HG02852 (cell line): ENCODE measurements around the gene GGA1.
"Not testable (repeated sequence)": the region's sequence is repeated elsewhere in the genome, so short reads cannot be mapped to it uniquely, and the experiment has no call there.

Experiments used
- ATAC-seq: cut with Tn5 transposase; IDR thresholded peaks from one replicate; pipeline ENCODE4 v1.9.1; 2021; ENCODE audit warnings: mild to moderate bottlenecking, moderate library complexity; ENCODE audit not compliant: unreplicated experiment

Gene GGA1

DNA sequence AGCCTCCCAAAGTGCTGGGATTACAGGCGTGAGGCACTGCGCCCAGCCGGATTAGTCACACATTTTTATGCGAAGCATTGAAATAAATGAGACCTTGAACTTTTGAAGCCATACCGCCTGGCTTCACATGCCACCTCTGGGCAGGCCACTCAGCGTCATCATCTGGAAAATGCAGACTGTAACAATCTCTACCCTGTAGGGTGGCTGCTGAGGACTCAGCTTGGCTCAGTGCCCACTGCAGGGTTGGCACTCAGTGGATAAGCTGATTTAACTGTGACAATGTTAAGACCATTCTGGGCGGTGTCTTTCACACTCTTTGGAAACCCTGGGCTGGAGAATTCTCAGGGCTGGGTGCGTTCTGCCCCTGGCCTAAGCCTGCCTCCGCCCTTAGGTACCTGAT lies 39.3 kb downstream of the GGA1 start:
- ATAC-seq = no peak

DNA sequence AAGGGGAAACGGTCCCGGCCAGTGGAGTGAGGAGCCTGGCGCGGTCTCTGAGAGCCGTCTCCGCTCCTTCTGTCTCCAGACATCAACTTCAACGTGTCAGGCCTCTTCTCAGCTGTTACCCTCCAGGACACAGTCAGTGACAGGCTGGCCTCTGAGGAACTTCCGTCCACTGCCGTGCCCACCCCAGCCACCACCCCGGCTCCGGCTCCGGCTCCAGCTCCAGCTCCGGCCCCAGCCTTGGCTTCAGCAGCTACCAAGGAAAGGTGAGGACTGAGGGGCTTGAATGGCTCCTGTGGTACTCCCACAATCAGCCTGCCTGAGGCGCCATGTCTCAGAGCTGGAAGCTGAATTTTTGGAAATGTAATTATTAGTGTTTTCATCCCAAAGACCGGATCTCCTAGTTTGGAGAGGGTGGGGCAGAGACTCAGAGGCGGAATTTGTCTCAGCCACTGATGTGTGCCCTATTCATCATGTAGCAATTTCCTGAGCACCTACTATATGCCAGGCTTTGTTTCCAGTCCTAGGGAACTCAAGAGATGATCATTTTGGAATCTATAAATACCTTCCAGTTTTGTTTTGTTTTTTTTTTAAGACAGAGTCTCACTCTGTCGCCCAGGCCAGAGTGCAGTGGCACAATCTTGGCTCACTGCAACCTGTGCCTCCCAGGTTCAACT lies 42.0 kb downstream of the GGA1 start:
- no peak for ATAC-seq

DNA sequence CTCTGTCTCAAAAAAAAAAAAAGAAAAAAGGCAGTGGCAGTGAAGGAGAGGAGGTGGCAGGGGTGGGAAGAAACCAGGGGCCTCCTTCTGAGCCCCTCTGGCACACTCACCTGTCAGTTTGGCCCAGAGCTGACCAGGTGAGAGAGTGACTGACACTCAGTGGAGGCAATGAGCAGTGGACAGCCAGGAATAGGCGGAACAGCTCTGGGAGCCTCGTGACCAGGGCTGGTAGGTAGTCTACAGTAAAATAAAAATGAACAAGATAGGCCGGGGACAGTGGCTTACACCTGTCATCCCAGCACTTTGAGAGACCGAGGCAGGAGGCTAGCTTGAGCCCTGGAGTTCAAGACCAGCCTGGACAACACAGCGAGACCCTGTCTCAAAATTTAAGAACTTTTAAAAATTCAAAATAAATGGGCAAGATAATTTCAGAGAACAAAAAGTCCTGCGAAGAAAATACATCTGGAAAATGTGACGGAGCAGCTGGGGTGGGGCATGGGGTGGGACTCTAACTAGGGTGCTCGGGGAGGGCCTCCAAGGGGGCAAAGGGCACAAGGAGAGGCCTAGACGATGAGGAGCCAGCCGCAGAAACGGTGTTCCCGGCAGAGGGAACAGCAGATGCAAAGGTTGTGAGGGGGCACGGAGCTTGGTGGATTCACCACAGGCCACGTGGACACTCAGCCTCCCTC lies 46.1 kb downstream of the GGA1 start:
- no peak for ATAC-seq

DNA sequence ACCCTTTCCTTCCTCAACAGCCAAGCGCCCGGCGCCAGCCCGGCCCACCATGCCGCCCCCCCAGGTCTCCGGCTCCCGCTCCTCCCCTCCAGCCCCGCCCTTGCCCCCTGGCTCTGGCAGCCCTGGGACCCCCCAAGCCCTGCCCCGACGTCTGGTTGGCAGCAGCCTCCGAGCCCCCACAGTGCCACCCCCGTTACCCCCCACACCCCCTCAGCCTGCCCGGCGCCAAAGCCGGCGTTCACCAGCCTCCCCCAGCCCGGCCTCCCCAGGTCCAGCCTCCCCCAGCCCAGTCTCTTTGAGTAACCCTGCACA lies 46.6 kb downstream of the GGA1 start:
- no peak for ATAC-seq

DNA sequence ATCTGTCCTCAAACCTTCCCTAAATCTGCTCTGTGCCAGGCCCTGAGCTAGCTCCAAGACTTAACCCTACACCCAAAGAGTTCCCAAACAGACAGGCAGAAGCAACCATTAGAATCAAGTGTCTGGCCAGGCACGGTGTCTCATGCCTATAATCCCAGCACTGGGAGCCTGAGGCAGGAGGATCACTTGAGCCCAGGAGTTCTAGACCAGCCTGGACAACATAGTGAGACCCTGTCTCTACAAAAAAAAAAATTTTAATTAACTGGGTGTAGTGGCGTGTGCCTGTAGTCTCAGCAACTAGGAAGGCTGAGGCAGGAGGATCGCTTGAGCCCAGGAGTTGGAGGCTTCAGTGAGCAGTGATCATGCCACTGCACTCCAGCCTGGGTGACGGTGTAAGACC lies 47.9 kb downstream of the GGA1 start:
- ATAC-seq = not testable (repeated sequence)

DNA sequence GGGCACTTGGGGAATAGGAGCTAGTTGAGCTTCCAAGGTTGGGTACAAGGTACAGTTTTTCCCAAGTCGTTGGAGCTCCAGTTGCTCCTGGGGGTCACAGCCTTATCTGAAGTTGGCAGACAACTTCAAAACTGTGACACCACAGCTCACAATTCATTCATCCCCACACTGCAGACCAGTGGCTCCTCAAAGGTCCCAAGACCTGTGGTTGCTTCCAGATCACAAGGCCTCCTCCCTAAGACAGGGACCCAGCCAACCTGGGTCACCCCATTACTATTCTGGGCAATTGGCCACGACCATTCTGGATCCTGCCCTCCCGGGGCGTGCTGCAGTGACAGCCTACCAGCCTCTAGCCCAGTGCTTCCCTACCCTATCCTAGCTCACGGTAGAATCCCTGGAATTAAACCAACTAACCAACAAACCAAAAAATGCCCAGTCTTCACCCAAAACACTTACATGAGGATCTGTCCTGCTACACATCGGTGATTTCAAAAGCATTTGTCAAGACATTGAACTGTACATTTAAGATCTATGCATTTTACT lies 49.0 kb downstream of the GGA1 start:
- no peak for ATAC-seq

DNA sequence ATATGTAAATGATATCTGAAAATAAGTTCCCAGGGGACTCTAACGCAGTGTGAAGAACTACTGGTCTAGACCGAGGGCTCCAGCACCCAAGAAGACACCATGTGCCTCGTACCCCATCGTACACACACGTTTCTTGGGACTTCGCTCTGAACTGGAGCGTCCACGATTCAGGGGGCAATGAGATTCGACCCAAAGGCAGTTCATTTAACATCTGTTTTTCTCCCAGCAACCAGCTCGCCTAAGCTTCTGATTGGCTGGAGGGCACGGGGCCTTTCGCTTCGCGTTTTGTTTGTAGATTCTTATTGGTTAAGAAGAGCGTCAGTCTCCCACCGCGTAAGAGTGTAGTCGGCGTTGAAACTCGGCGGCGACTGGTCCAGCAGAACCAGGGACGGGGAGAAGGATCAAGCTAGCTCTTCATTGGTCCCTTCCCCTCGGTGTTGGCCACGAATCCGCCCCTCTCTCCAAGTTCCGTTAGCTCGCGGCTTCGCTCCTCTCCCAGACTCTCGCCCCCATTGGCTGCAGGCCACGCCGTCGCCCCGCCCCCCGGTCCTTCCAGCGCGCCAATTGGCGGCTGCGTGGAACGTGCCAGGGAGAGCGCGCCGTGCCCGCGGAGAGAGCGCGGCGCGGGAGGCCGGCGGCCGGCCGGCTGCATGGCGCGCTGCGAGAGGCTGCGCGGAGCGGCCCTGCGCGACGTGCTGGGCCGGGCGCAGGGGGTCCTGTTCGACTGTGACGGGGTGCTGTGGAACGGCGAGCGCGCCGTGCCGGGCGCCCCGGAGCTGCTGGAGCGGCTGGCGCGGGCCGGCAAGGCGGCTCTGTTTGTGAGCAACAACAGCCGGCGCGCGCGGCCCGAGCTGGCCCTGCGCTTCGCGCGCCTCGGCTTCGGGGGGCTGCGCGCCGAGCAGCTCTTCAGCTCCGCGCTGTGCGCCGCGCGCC lies 49.8 kb downstream of the GGA1 start, which contains the start of gene PDXP:
PDXP (plus strand) TSS at position 591 of the 933 bp plus-strand sequence; CDS start at position 651, 60 bp downstream.
- peak; percentile 85 for ATAC-seq

DNA sequence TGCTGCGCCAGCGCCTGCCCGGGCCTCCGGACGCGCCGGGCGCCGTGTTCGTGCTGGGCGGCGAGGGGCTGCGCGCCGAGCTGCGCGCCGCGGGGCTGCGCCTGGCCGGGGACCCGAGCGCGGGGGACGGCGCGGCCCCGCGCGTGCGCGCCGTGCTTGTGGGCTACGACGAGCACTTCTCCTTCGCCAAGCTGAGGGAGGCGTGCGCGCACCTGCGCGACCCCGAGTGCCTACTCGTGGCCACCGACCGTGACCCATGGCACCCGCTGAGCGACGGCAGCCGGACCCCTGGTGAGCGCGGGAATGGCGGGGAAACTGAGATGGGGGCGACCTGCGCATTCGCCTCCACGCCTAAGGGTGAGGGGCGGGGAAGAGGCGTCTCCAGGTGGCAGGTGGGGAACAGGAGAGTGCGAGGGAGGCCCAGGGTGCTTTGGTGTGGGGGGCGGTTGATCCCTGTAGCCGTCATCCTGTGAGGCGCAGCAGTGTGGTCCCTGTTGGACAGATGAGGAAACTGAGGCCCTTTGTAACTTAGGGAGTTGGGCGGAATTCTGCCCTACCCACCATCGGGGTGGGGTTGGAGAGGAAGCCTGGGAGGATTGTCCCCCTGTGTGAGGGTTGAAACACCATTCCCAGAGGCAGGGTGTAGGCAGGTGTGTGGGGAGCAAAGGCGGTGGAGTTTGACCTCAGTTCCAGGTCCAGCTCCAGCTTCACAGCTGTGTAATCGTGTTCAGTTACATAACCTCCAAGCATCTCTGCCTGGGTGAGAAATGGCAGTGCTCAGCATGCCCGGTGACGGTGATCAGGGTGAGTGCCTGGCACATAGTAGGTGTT lies 50.6 kb downstream of the GGA1 start:
- ATAC-seq = peak; percentile 9

DNA sequence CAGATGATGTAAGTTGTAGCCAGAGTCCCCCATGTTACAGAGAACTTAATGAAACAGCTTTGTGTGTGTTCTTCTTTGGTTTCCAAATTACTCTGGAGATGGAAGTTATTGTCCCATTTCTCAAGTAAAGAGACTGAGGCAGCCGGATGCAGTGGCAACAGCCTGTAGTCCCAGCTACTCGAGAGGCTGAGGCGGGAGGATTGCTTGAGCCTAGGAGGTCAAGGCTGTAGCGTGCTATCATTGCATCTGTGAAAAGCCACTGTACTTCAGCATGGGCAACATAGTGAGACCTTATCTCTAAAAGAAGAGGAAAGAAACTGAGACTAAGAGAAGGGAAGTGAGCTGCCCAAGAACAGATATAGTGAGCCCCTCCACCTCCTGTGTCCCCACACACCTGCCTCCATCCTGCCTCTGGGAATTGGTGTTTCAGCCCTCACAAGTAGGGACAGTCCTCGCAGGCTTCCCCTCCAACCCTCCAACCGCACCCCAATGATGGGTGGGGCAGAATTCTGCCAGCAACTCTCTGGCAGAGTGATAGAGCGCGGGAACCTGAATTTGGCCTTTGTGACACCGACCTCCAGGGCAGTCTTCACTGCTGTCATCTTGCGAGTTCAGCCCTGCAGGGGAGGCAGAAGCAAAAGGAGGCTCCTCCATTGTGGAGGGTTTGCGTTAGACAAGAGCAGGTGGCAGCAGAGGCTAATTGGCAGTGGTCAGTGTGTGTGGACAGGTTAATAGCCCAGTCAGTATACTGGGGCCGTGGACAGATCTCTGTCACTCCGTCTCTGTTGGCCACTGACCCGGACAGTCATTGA lies 51.5 kb downstream of the GGA1 start:
- no peak for ATAC-seq

DNA sequence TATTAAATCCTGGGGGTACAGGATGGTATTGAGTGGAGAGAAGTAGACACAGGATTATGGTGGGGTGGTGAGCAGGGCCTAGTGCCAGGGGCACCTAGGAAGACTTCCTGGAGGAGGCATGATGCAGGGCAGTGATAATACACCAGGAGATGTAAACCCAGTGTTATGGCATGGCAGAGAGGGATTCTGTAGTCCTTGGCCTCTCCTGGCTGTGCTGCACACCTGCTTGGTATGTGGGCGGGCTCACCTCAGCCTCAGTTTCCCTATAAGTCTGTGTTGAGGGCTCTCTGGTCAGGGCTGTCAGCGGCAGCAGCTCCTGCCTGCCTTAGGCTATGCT lies 52.0 kb downstream of the GGA1 start:
- no peak for ATAC-seq

DNA sequence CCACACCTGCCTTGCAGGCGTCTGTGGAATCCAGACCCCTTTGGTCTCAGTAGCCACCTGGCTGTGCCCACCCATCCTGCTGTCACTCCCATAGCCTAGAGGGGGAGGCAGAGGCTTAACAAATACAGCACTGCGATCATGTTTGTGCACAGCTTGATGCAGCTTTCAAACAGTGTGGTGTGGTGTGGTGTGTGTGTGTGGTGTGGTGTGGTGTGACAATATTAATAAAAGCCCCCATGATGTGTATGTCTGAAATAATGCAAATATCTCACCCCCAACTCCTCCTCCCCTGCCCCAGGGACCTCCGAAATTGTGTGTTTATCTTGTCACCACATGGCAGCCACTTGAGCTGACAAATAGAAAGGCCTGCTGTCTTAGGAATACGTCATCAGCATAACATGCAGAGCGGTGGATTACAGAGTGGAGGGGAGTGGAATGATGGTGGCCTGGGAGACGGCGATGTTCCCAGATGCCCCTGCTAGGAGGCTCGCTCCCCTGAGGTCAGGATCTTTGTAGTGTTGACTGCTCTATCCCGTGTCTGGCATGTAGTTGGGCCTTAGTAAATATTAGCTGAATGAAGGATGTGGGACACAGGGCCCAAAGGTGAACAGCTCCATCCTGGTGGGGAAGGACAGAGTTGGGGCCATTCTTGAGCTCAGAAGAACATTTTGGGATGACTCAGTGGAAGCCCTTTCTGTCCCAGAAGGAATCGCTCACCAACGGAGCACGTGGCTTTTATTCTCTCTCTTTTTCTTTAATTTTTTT lies 52.7 kb downstream of the GGA1 start:
- ATAC-seq = no peak

DNA sequence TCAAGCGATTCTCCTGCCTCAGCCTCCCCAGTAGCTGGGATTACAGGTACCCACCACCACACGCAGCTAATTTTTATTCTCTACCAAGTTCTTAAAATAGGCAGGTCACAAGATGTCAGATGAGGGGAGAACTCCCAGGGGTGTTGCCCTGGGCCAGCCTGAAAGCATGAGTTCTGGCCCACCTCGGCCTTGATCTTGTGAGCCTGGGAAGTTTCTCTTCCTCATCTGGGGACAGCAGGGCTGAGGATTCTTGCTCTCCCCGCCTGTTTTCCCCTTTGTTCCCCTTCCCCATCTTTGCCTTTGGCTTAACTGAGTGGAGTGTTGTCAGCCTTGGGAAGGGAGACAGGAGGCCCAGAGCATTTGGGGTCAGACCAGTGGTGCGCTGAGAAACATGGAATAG lies 53.4 kb downstream of the GGA1 start:
- no peak for ATAC-seq

DNA sequence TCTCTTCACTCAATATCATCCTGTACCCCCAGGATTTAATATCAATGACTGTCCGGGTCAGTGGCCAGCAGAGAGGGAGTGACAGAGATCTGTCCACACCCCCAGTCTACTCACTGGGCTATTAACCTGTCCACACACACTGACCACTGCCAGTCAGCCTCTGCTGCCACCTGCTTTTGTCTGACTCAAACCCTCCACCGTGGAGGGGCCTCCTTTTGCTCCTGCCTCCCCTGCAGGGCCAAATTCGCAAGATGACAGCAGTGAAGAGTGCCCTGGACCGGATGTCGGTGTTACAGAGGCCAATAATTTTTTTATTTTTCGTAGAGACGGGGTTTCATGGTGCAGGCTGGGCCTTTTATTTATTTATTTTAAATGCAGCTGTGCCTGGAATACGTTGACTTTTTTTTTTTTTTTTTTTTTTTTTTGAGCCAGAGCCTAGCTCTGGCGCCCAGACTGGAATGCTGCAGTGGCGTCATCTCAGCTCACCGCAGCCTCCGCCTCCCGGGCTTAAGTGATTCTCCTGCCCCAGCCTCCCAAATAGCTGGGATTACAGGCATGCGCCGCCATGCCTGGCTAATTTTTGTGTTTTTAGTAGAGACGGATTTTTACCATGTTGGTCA lies 55.0 kb downstream of the GGA1 start:
- no peak for ATAC-seq

DNA sequence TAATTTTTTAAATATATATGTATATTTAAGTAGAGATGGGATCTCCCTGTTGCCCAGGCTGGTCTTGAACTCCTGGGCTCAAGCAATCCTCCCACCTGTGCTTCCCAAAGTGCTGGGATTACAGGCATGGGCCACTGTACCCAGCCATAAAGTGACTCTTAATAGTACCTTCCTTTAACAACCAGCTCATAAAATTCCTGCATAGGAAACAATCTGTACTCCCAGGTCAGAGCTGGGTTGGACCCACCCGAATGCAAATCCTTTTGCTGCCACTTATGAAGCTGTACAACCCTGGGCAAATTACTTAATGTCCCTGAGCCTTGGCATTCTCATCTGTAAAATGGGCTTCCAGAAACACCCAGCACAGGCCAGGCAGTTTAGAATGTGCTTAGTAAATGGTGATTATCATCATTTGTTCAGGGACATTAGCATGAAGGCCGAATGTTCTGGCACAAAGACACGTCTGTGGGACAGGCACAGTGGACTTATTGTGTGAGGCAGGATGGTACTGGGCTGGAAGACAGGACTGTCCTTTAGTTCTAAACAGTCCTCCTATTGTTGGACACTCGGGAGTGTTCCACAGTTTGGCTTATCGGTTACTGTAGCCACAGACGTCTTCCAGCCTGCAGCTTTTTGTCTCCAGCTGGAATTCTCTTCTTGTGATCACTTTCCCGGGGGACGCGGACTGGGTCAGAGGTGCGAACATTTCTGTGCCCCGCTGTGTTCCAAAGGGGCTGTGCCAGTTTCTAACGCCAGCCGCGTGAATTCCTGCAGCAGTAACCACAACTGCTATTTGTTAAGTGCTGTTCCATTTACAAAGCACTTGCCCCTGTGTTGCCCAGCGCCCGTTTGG lies 55.8 kb downstream of the GGA1 start:
- ATAC-seq = no peak

DNA sequence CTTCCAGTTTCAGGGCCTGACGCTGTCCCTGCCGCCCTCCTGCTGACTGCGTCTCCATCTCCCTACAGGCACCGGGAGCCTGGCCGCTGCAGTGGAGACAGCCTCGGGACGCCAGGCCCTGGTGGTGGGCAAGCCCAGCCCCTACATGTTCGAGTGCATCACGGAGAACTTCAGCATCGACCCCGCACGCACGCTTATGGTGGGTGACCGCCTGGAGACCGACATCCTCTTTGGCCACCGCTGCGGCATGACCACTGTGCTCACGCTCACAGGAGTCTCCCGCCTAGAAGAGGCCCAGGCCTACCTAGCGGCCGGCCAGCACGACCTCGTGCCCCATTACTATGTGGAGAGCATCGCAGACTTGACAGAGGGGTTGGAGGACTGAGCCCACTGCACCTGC lies 56.9 kb downstream of the GGA1 start:
- ATAC-seq = no peak

DNA sequence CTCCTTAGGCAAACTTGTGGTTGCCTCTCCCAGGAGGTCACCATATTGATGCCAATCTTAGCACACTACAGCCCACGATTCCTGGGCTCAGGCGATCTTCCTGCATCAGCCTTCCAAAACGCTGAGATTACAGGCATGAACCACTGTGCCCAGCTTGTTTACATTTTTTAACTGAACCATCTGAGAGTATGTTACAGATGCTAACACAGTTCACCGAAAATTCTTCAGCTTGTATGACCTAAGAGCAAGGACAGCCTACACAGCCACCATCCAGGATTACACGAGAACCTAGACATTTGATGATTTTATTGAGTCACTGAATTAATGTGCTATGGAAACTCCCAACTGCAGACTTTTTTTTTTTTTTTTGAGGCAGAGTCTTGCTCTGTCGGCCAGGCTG lies 61.0 kb downstream of the GGA1 start:
- no peak for ATAC-seq

DNA sequence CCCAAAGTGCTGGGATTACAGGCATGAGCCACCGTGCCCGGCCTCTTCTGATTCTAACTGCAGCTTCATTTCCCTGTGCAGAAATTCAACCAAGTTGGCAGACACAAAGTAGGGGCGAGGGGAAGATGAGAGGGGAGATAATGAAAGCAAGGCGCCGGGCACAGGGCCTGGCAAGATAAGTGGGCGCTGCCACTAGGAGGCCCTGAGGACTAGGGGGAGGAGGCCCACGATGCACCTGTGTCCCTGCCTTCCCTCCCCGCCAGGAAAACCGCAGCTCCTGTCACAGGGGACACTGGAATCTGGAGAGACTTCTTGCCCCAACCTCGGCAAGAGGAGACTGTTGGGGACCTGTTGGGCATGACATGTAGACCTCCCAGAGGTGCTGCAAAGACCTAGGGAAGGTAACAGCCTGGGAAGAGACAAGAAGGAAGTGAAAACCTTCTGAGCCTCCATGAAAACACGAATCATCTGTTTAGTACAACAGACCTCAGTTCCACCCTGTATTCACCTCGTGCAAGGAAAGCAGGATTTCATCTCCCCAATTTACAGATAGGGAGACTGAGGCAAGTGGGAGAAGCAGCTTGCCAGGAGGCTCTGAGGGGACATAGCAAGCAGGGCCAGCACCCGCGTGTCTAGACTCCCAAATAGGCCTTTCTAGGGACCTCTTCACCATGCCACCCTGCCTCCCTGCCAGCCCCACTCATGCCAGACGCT lies 63.7 kb downstream of the GGA1 start:
- no peak for ATAC-seq
